DMS153 treated with DMSO at 0.1 percent for 48 hours (cell line): ENCODE measurements around the gene ALG12.

Experiments used
- DNase-seq: peaks from one replicate; lab custom pipeline; 2025; ENCODE audit not compliant: unreplicated experiment; lab: John Stamatoyannopoulos, UW

ALG12 gene

GRCh38 chr22:49930596-49931412, 12.6 kb upstream of the ALG12 start:
- DNase-seq, result peak; percentile 86

GRCh38 chr22:49929994-49930575, 11.8 kb upstream of the ALG12 start:
- DNase-seq, result no peak

- DNase-seq, result peak; percentile 49
Measured at GRCh38 chr22:49929211-49929979, 11.2 kb upstream of the ALG12 start.

DNA sequence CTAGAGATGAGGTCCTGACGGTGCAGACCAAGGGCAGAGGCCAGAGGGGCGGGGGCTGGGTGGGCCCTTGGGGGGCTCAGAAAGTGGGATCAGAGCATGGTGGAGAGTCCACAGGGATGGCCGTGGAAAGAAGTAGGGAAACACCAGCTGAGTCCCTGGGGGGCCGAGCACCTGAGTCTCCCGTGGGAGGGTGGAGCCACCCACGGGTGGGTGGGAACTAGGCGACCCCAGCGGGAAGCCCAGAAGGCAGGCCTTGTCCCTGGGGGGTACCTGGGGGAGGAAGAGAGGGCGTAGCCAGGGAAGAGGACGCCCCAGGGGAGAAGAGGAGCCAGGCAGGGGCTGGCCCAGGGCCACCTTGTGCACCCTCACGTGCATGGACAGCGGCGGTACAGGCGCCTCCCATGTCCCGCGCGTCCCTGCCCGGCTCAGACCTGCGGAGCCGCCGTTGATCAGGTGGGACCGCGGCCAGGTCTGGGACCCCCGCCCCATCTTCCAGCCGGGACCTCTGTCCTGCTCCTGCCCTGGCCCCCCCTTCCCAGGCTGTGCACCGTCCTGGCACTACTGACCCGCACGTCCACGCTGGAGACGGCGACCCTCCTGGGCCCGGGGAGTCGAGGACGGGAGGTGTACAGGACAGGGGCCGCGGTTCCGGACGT, 10.4 kb upstream of the ALG12 start:
- DNase-seq, result no peak

- DNase-seq, result no peak
Measured at GRCh38 chr22:49928185-49928495, 9.9 kb upstream of the ALG12 start.

DNA sequence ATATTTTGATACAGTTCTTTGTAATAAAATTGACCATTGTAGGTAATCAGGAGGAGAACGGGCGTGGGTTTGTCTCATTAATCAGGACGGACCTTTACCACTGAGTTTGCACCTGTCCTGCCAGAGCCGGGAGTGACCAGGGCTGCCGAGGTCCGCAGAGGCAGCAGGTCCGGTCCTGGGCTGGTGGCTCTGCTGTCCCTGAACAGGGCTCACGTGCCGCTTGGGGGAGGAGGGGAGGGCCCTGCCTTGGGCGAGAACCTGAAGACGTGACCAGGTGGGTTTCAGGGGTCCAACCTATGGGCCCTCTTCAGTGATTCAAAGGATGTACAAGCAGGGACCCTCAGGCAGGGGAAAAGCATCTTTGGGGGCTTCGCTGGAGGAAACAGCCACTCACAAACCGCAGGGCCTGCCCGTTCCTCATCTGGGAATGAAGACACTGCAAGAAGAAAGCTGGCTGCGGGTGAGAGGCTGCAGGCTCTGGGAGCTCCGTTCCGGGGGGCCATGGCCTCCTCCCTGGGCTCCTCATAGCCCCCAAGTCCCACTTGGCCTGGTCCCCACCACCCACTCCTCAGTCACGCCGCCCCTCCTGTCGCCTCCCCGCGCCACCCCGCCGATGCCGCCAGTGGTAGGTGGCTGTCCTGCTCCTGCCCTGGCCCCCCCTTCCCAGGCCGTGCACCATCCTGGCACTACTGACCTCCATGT, 9.4 kb upstream of the ALG12 start:
- no peak for DNase-seq

- no peak for DNase-seq
Measured at GRCh38 chr22:49926916-49927315, 8.7 kb upstream of the ALG12 start.

DNA sequence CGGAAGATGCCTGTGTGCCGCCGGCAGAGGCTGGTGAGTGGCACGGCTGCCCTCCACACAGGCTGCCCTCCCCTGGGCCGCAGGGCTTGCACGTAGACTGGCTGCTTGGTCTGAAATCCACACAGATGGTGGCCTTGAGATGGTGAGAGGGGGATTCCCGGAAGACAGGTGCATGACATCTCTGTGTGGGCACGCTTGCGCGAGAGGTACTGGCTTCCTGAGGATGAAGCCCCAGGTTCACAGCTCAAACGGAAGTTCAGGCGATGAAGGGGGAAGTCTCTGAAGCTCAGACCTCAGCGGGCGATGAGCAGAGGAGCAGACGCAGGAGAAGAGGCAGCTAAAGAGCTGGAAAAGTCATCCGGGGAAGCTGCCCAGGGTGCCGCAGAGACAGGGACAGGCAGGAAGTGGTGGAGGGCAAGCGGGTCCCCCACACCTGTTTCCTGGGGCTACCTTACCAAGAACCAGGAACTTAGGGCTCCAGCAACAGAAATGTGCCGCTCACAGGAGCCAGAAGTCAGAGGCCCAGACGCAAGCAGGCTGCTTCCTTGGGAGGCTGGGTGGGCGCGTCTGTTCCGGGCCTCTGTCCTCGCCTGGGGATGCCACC, 7.4 kb upstream of the ALG12 start:
- no peak for DNase-seq

DNA sequence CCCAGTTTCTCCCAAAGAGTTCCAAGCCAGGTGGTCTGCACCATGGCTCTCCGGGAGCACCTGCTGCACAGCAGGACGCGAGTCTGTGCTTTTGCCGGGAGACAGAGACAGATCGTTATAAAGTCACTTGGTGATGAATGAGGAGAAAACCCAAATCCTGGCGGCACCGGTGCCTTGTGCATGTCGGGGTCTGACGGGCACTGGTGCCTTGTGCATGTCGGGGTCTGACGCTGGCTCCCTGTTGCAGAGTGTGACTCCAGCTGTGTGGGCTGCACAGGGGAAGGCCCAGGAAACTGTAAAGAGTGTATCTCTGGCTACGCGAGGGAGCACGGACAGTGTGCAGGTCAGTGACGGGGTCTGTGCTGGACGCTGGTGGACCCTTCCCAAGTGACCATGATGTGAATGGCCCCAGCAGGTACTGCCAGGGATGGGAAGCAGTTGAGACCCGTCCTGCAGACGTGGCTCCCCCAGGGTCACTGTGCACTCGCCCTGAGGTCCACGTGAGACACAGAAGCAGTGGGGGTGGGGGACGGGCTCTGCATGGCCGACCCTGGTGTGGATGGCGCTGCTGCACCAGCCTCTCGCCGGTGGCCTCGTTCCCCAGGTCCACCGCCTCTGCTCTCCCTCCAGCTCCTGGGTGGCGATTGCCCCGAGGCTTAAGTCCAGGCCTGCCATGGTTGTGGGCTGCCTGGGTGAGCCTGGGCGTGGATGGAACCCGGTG, 6.0 kb upstream of the ALG12 start:
- no peak for DNase-seq

- no peak for DNase-seq
Measured at GRCh38 chr22:49923445-49923844, 5.2 kb upstream of the ALG12 start.

DNA sequence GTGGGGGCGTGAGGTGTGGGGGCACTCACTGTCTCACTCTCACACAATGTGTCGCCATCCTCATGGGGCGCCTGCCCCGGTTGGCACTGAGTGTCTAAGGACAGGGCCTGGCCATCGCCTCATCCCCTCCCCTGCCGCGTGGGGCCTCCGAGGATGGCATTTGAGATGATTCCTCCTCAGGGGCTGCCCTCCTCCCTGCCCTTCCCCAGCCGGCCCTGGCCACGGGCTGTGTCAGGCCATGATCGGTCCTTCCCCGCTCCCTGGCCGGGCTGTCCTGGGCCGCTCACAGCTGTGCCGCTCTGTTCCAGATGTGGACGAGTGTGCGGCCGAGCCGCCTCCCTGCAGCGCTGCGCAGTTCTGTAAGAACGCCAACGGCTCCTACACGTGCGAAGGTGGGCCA, 4.7 kb upstream of the ALG12 start:
- DNase-seq, result no peak

GRCh38 chr22:49922484-49922883, 4.2 kb upstream of the ALG12 start:
- no peak for DNase-seq

DNA sequence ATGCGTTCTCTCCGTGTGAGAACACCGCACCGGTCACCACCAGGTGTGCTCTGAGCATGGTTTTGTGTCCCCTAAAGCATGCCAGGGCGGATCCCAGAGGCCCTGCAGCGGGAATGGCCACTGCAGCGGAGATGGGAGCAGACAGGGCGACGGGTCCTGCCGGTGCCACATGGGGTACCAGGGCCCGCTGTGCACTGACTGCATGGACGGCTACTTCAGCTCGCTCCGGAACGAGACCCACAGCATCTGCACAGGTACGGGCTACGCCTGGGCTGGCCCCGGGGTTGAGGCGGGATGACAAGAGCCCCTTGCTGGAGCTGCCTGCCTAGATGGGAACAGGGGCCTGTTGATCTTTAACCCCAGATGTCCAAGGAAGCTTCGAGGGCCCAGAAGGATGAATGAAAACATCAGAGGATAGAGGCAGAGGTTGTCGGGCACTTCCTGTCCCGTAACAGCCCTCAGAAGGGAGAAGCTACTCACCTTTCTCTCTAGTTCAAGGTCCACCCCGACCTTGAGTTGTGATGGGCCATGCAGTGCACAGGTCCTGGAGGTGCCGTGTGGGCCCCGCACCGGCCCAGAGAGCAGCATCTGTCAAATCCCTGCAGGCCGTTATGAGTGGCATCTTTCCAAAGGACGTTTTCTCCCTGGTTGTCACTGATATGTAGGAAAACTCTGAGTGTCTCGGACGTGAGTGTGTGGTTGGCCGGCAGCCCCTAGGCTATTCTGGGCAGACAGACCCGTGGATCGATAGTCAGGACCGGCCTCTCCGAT, 3.5 kb upstream of the ALG12 start:
- no peak for DNase-seq

GRCh38 chr22:49920859-49921258, 2.6 kb upstream of the ALG12 start:
- DNase-seq, result no peak

- DNase-seq, result no peak
Measured at GRCh38 chr22:49918911-49919881, 958 bp upstream of the ALG12 start.

DNA sequence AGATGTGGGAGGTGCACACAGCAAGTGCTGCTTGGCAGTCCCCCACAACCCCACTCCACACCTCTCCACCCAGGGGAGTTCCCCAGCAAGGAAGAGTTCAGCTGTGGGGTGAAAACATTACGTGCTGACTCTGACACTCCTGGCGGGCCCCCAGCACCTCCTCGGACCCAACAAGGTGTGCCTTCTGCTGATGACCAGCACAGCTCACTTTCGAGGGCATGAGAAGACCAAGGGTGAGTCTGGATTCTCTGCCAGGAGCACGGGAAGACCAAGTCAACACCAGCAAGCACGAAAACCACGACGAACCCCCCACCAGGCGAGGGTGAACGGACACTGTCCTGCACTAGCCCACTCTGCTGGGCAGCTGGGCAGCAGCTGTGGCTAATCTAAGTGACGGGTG, 1.4 kb downstream of the ALG12 start:
- DNase-seq, result no peak

DNA sequence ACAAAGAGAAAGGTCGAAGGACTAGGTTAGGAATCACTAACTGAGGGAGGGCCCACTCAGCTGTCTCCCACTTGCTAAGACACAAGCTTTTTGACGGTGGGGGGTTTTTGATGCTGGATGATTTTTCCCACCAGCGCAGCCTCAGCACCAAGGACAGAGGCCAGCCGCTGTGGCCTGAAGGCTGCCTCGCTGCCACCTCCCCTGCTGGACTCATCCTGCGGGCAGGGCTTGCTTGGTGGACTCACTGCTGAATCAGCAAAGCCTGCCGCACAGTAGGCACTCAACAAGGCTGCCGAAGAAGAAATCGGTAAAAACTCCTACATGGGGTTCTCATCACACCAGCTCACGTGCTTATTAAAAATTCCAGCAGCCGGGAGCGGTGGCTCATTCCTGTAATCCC, 2.6 kb downstream of the ALG12 start:
- DNase-seq, result no peak

- no peak for DNase-seq
Measured at GRCh38 chr22:49914256-49914655, 4.0 kb downstream of the ALG12 start.
